HCT116 (cell line): Measurements from ENCODE around the gene TRAF3. TPM values are rescaled to one million over a fixed set of nuclear protein-coding genes. Genes with fewer than 3 reads are reported as not detected.

Source experiments
- ATAC-seq: fragments of 200-7000 bp; cut with Tn5 transposase; 2 replicates; pipeline ENCODE4 v1.9.1; 2020; ENCODE audit warnings: mild to moderate bottlenecking, moderate library complexity
- BruUV-seq: library from RNA; stranded (reverse); fragments of 400-500 nt; replicated peaks from 2 replicates; lab custom pipeline; 2021; lab: Mats Ljungman, UMichigan
- CTCF ChIA-PET: fragments of 300-600 bp; sonication (Branson Sonifier 250); formaldehyde crosslinking; loops from one replicate; lab custom pipeline; 2021; ENCODE audit warnings: antibody characterized with exemption; lab: Charles Lee
- POLR2A ChIA-PET: fragments of 300-600, 350-600 bp; sonication (Branson Sonifier 250); formaldehyde crosslinking; loops from one replicate; lab custom pipeline; 2021; ENCODE audit warnings: antibody characterized with exemption; lab: Charles Lee
- RAD21 ChIA-PET, 2 experiments: fragments of 300-600 bp; sonication (Branson Sonifier 250); formaldehyde crosslinking; loops; one replicate each; lab custom pipeline; 2023; ENCODE audit warnings: low total read pairs in 2 of 2; ENCODE audit not compliant: uncharacterized antibody in 2 of 2, unreplicated experiment in 2 of 2, low non-redundant PET in 1 of 2; lab: Charles Lee
- DNase-seq: peaks from one replicate; pipeline ENCODE4 v3.0.0-alpha.2; 2010; ENCODE audit warnings: low read depth, low spot score
- H2AFZ ChIP-seq: fragments of 200-600 bp; shearing (Covaris generic), sonication (generic); 2 replicates; pipeline ENCODE4 v1.6.1; 2017; ENCODE audit warnings: low read depth, mixed run types, mixed read lengths, antibody characterized with exemption, low read length; ENCODE audit not compliant: poor library complexity, severe bottlenecking
- H3K27ac ChIP-seq: 2 replicates; pipeline ENCODE4 v1.5.1; 2012; ENCODE audit warnings: low read depth, low read length
- H3K27me3 ChIP-seq: fragments of 200-600 bp; sonication (generic); 2 replicates; pipeline ENCODE4 v1.6.1; 2016; ENCODE audit warnings: mixed run types, low read length, mixed read lengths; ENCODE audit not compliant: insufficient read depth
- H3K36me3 ChIP-seq, 2 experiments: fragments of 200-500 bp in 1 of 2; fragments of 200-600 bp in 1 of 2; sonication (Bioruptor generic) in 1 of 2; sonication (generic) in 1 of 2; 2 replicates each; pipeline versions ENCODE4 v1.5.1 to v1.6.1; 2014 to 2016; ENCODE audit warnings: low read length in 2 of 2, inconsistent platforms in 1 of 2, mixed read lengths in 1 of 2, mixed run types in 1 of 2; ENCODE audit not compliant: insufficient read depth in 2 of 2, control insufficient read depth in 1 of 2
- H3K4me1 ChIP-seq, 2 experiments: fragments of 200-600 bp in 1 of 2; sonication (generic) in 1 of 2; 2 replicates each; pipeline versions ENCODE4 v1.5.1 to v1.6.1; 2012 to 2017; ENCODE audit warnings: low read length in 2 of 2, inconsistent platforms in 1 of 2, mild to moderate bottlenecking in 1 of 2, mixed read lengths in 1 of 2, mixed run types in 1 of 2, moderate library complexity in 1 of 2; ENCODE audit not compliant: insufficient read depth in 2 of 2, control insufficient read depth in 1 of 2
- H3K4me2 ChIP-seq: fragments of 200-600 bp; sonication (generic); 2 replicates; pipeline ENCODE4 v1.6.1; 2017; ENCODE audit warnings: mixed run types, low read length, mixed read lengths
- H3K4me3 ChIP-seq, 2 experiments: fragments of 200-600 bp in 1 of 2; sonication (generic) in 1 of 2; replicated peaks in 1 of 2; 2 replicates each; pipeline ENCODE4 v1.5.1; 2011 to 2016; ENCODE audit warnings: low read length in 2 of 2, control low read depth in 1 of 2, low read depth in 1 of 2, mild to moderate bottlenecking in 1 of 2, mixed read lengths in 1 of 2, mixed run types in 1 of 2
- H3K79me2 ChIP-seq: fragments of 200-600 bp; sonication (generic); 2 replicates; pipeline ENCODE4 v1.6.1; 2017; ENCODE audit warnings: mild to moderate bottlenecking, mixed run types, low read length, moderate library complexity, mixed read lengths; ENCODE audit not compliant: insufficient read depth
- H3K9ac ChIP-seq: fragments of 200-600 bp; sonication (generic); 2 replicates; pipeline ENCODE4 v1.6.1; 2016; ENCODE audit warnings: low read length, mixed read lengths
- H3K9me2 ChIP-seq: fragments of 200-600 bp; sonication (generic), shearing (Covaris generic); 2 replicates; pipeline ENCODE4 v1.6.1; 2017; ENCODE audit warnings: mixed run types, mild to moderate bottlenecking, moderate library complexity; ENCODE audit not compliant: insufficient read depth
- H3K9me3 ChIP-seq, 2 experiments: fragments of 200-500 bp in 1 of 2; fragments of 200-600 bp in 1 of 2; sonication (Bioruptor generic) in 1 of 2; sonication (generic) in 1 of 2; 2 replicates each; pipeline ENCODE4 v1.6.1; 2014 to 2017; ENCODE audit warnings: low read length in 2 of 2, mixed read lengths in 2 of 2, inconsistent platforms in 1 of 2, low read depth in 1 of 2, mild to moderate bottlenecking in 1 of 2, mixed run types in 1 of 2, moderate library complexity in 1 of 2; ENCODE audit not compliant: control insufficient read depth in 1 of 2, insufficient read depth in 1 of 2
- H4K20me1 ChIP-seq: fragments of 200-600 bp; sonication (generic), shearing (Covaris generic); 2 replicates; pipeline ENCODE4 v1.6.1; 2017; ENCODE audit warnings: mixed run types, mild to moderate bottlenecking, moderate library complexity; ENCODE audit not compliant: insufficient read depth
- ATF3 ChIP-seq: IDR thresholded peaks from 2 replicates; pipeline ENCODE4 v1.6.1; 2012
- CBX3 ChIP-seq: IDR thresholded peaks from 2 replicates; pipeline ENCODE4 v1.6.1; 2012; ENCODE audit warnings: low read depth
- CEBPB ChIP-seq: IDR thresholded peaks from 2 replicates; pipeline ENCODE4 v1.6.1; 2012; ENCODE audit warnings: low read depth
- EGR1 ChIP-seq: IDR thresholded peaks from 2 replicates; pipeline ENCODE4 v1.6.1; 2012; ENCODE audit warnings: low read depth
- EZH2phosphoT487 ChIP-seq: fragments of 200-600 bp; IDR thresholded peaks from 2 replicates; pipeline ENCODE4 v1.6.1; 2018; ENCODE audit warnings: antibody characterized with exemption, borderline replicate concordance
- FOSL1 ChIP-seq: IDR thresholded peaks from 2 replicates; pipeline ENCODE4 v1.6.1; 2012; ENCODE audit warnings: low read depth
- JUND ChIP-seq: IDR thresholded peaks from 2 replicates; pipeline ENCODE4 v1.6.1; 2012
- MAX ChIP-seq: IDR thresholded peaks from 2 replicates; pipeline ENCODE4 v1.6.1; 2012
- POLR2A ChIP-seq: IDR thresholded peaks from 2 replicates; pipeline ENCODE4 v1.7.0; 2011; ENCODE audit warnings: borderline replicate concordance; ENCODE audit not compliant: insufficient read depth, insufficient read length; ENCODE audit errors: extremely low read depth
- POLR2AphosphoS5 ChIP-seq: IDR thresholded peaks from 2 replicates; pipeline ENCODE4 v1.6.1; 2011; ENCODE audit warnings: mild to moderate bottlenecking, low read depth, low read length, moderate library complexity
- RAD21 ChIP-seq: IDR thresholded peaks from 2 replicates; pipeline ENCODE4 v1.6.1; 2012; ENCODE audit warnings: low read depth, mild to moderate bottlenecking
- SIN3A ChIP-seq: IDR thresholded peaks from 2 replicates; pipeline ENCODE4 v1.6.1; 2012; ENCODE audit warnings: low read depth
- SRF ChIP-seq: IDR thresholded peaks from 2 replicates; pipeline ENCODE4 v1.6.1; 2012; ENCODE audit warnings: low read depth
- YY1 ChIP-seq: IDR thresholded peaks from 2 replicates; pipeline ENCODE4 v1.6.1; 2011; ENCODE audit warnings: low read length, low read depth, moderate library complexity, mild to moderate bottlenecking; ENCODE audit not compliant: insufficient replicate concordance; ENCODE audit errors: extremely low read depth
- ZFX ChIP-seq: fragments of 450-650 bp; IDR thresholded peaks from 2 replicates; pipeline ENCODE4 v1.6.1; 2017
- ZNF274 ChIP-seq: fragments of 200-500 bp; sonication (Bioruptor generic); IDR thresholded peaks from 2 replicates; pipeline ENCODE4 v1.6.1; 2014; ENCODE audit warnings: mild to moderate bottlenecking, low read depth, low read length, inconsistent platforms
- intact Hi-C: fragments of 100-400 bp; cut with micrococcal nuclease; formaldehyde crosslinking; loops from 2 replicates; pipeline ENCODE4 v1.10.0; 2022
- total RNA-seq: library from RNA; stranded (reverse); gene quantifications from one replicate; pipeline ENCODE4 v1.2.1, GENCODE V29; 2021; ENCODE audit not compliant: unreplicated experiment
- TF ChIP-seq, protein P1 (sequence below): IDR thresholded peaks from 2 replicates; pipeline ENCODE4 v1.6.1; 2012; ENCODE audit warnings: low read depth
- TF ChIP-seq, protein P2 (sequence below), 3 experiments: fragments of 200-600 bp in 1 of 3; sonication (generic) in 1 of 3; IDR thresholded peaks in 2 of 3; conservative IDR thresholded peaks in 1 of 3; 2 replicates each; pipeline ENCODE4 v1.5.1; 2012 to 2017; ENCODE audit warnings: low read depth in 2 of 3, low read length in 2 of 3, antibody characterized with exemption in 1 of 3, borderline replicate concordance in 1 of 3, control low read depth in 1 of 3, mild to moderate bottlenecking in 1 of 3, mixed read lengths in 1 of 3, mixed run types in 1 of 3, moderate library complexity in 1 of 3; ENCODE audit not compliant: insufficient read depth in 1 of 3

Gene TRAF3
- total RNA-seq, 1 experiment from 2014 or later: 32.1 TPM

- no peak for TF ChIP-seq ZNF274
- no peak for TF ChIP-seq EGR1
- TF ChIP-seq SIN3A: no peak
- no peak for TF ChIP-seq JUND
- no peak for TF ChIP-seq YY1
- TF ChIP-seq, protein P1, sequence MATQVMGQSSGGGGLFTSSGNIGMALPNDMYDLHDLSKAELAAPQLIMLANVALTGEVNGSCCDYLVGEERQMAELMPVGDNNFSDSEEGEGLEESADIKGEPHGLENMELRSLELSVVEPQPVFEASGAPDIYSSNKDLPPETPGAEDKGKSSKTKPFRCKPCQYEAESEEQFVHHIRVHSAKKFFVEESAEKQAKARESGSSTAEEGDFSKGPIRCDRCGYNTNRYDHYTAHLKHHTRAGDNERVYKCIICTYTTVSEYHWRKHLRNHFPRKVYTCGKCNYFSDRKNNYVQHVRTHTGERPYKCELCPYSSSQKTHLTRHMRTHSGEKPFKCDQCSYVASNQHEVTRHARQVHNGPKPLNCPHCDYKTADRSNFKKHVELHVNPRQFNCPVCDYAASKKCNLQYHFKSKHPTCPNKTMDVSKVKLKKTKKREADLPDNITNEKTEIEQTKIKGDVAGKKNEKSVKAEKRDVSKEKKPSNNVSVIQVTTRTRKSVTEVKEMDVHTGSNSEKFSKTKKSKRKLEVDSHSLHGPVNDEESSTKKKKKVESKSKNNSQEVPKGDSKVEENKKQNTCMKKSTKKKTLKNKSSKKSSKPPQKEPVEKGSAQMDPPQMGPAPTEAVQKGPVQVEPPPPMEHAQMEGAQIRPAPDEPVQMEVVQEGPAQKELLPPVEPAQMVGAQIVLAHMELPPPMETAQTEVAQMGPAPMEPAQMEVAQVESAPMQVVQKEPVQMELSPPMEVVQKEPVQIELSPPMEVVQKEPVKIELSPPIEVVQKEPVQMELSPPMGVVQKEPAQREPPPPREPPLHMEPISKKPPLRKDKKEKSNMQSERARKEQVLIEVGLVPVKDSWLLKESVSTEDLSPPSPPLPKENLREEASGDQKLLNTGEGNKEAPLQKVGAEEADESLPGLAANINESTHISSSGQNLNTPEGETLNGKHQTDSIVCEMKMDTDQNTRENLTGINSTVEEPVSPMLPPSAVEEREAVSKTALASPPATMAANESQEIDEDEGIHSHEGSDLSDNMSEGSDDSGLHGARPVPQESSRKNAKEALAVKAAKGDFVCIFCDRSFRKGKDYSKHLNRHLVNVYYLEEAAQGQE: no peak
- no peak for TF ChIP-seq SRF
- no peak for TF ChIP-seq CEBPB
- TF ChIP-seq POLR2A: no peak
- TF ChIP-seq ZFX: no peak
- no peak for TF ChIP-seq POLR2AphosphoS5
- no peak for TF ChIP-seq FOSL1
- TF ChIP-seq EZH2phosphoT487: no peak
- TF ChIP-seq, protein P2, sequence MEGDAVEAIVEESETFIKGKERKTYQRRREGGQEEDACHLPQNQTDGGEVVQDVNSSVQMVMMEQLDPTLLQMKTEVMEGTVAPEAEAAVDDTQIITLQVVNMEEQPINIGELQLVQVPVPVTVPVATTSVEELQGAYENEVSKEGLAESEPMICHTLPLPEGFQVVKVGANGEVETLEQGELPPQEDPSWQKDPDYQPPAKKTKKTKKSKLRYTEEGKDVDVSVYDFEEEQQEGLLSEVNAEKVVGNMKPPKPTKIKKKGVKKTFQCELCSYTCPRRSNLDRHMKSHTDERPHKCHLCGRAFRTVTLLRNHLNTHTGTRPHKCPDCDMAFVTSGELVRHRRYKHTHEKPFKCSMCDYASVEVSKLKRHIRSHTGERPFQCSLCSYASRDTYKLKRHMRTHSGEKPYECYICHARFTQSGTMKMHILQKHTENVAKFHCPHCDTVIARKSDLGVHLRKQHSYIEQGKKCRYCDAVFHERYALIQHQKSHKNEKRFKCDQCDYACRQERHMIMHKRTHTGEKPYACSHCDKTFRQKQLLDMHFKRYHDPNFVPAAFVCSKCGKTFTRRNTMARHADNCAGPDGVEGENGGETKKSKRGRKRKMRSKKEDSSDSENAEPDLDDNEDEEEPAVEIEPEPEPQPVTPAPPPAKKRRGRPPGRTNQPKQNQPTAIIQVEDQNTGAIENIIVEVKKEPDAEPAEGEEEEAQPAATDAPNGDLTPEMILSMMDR (IDR thresholded peaks at IDR 0.05 in 2 of 3, conservative IDR thresholded peaks at IDR 0.05 in 1 of 3; ENCODE audit: borderline replicate concordance in 1 of 3, insufficient read depth in 1 of 3, low read depth in 2 of 3, low read length in 2 of 3): no peak
- TF ChIP-seq CBX3: no peak
- no peak for TF ChIP-seq ATF3
- no peak for TF ChIP-seq MAX
- TF ChIP-seq RAD21: no peak
- H3K9ac ChIP-seq: no peak overlapping the region
- ChIA-PET CTCF (no interaction called here), POLR2A (no interaction called here), RAD21 (no interaction called here)
- intact Hi-C loops: no loop called here
- no peak overlapping the region for H3K4me3 ChIP-seq
- H3K9me2 ChIP-seq: no peaks in the 10 kb centered on the region
- H3K79me2 ChIP-seq: 0 out of 2 replicates have a peak, but pooled peaks cover 3% of the 10 kb centered on the region
- H3K27ac ChIP-seq: no peak overlapping the region
- H3K4me2 ChIP-seq: no peak overlapping the region
- peak; percentile 32; the same call in 1 of the 2 replicates for ATAC-seq
- H4K20me1 ChIP-seq: no peaks in the 10 kb centered on the region
- no TSS peak for BruUV-seq
- H2AFZ ChIP-seq: no peak overlapping the region
- H3K27me3 ChIP-seq: no peaks in the 10 kb centered on the region
- H3K36me3 ChIP-seq: peaks cover 0 to 13% of the 10 kb centered on the region in 2 experiments; a peak in 3 of 4 replicates
- no peaks in the 10 kb centered on the region for H3K9me3 ChIP-seq
- no peak for DNase-seq
- no peaks in the 10 kb centered on the region for H3K4me1 ChIP-seq
Observed at GRCh38 chr14:102731871-102732800, 45.1 kb upstream of the TRAF3 start.
